Measurements from ENCODE around the gene POU6F2. TPM values are rescaled to one million over a fixed set of nuclear protein-coding genes. Genes with fewer than 3 reads are reported as not detected.

POU6F2 gene
- total RNA-seq, 1 experiment from 2014 or later, result 0.64 TPM

- TF ChIP-seq CTCF (IDR thresholded peaks at IDR 0.05; ENCODE audit: unreplicated experiment), result no peak
- CTCF ChIA-PET, result no interaction called here
- H3K4me1 Mint-ChIP-seq (ENCODE audit: low read depth, unreplicated experiment), result no peaks in the 10 kb centered on the region
- intact Hi-C loops (cut with micrococcal nuclease; ENCODE audit: unreplicated experiment), result no loop called here
- no peaks in the 10 kb centered on the region for H3K9me3 Mint-ChIP-seq (ENCODE audit: low read depth, unreplicated experiment)
- no peak overlapping the region for H3K27ac Mint-ChIP-seq (ENCODE audit: unreplicated experiment)
- no peaks in the 10 kb centered on the region for H3K27me3 Mint-ChIP-seq (ENCODE audit: unreplicated experiment)
- H3K36me3 Mint-ChIP-seq (ENCODE audit: insufficient read depth, unreplicated experiment), result no peaks in the 10 kb centered on the region
- DNase-seq, result no peak
- no peak overlapping the region for H3K4me3 Mint-ChIP-seq (ENCODE audit: low read depth, unreplicated experiment)
- BruUV-seq (replicated peaks), result no TSS peak
These were observed 57.4 kb downstream of the POU6F2 start for GRCh38 chr7:39035156-39035555.

- Mint-ChIP-seq H3K27ac (ENCODE audit: unreplicated experiment) (no peak overlapping the region), H3K27me3 (ENCODE audit: unreplicated experiment) (no peaks in the 10 kb centered on the region), H3K36me3 (ENCODE audit: insufficient read depth, unreplicated experiment) (no peaks in the 10 kb centered on the region), H3K9me3 (ENCODE audit: low read depth, unreplicated experiment) (no peaks in the 10 kb centered on the region), H3K4me3 (ENCODE audit: low read depth, unreplicated experiment) (no peak overlapping the region), H3K4me1 (ENCODE audit: low read depth, unreplicated experiment) (no peaks in the 10 kb centered on the region)
- BruUV-seq (replicated peaks), result no TSS peak
- no peak for DNase-seq
- CTCF ChIA-PET, result interaction anchor here (0.7 kb wide), 1 partner anchor 150 kb away, joined by 3 read pairs; no protein-coding TSS in a partner anchor
- TF ChIP-seq CTCF (IDR thresholded peaks at IDR 0.05; ENCODE audit: unreplicated experiment), result no peak
- intact Hi-C loops (cut with micrococcal nuclease; ENCODE audit: unreplicated experiment), result no loop called here
These were observed 58.2 kb downstream of the POU6F2 start for GRCh38 chr7:39035903-39036302.

GRCh38 chr7:39042670-39043069, 65.0 kb downstream of the POU6F2 start:
- CTCF ChIA-PET, result no interaction called here
- intact Hi-C loops (cut with micrococcal nuclease; ENCODE audit: unreplicated experiment), result no loop called here

GRCh38 chr7:39043531-39043930, 65.8 kb downstream of the POU6F2 start:
- Mint-ChIP-seq H3K27ac (ENCODE audit: unreplicated experiment) (no peak overlapping the region), H3K27me3 (ENCODE audit: unreplicated experiment) (no peaks in the 10 kb centered on the region), H3K4me1 (ENCODE audit: low read depth, unreplicated experiment) (no peaks in the 10 kb centered on the region), H3K4me3 (ENCODE audit: low read depth, unreplicated experiment) (no peak overlapping the region), H3K9me3 (ENCODE audit: low read depth, unreplicated experiment) (no peaks in the 10 kb centered on the region), H3K36me3 (ENCODE audit: insufficient read depth, unreplicated experiment) (no peaks in the 10 kb centered on the region)
- intact Hi-C loops (cut with micrococcal nuclease; ENCODE audit: unreplicated experiment), result no loop called here
- CTCF ChIA-PET, result no interaction called here
- BruUV-seq (replicated peaks), result no TSS peak
- TF ChIP-seq CTCF (IDR thresholded peaks at IDR 0.05; ENCODE audit: unreplicated experiment), result no peak
- DNase-seq, result no peak

More at GRCh38 chr7:39042670-39043069, 65.0 kb downstream of the POU6F2 start:
- BruUV-seq (replicated peaks), result no TSS peak
- H3K9me3 Mint-ChIP-seq (ENCODE audit: low read depth, unreplicated experiment), result no peaks in the 10 kb centered on the region
- no peak overlapping the region for H3K4me3 Mint-ChIP-seq (ENCODE audit: low read depth, unreplicated experiment)
- H3K4me1 Mint-ChIP-seq (ENCODE audit: low read depth, unreplicated experiment), result no peaks in the 10 kb centered on the region
- no peak overlapping the region for H3K27ac Mint-ChIP-seq (ENCODE audit: unreplicated experiment)
- no peaks in the 10 kb centered on the region for H3K27me3 Mint-ChIP-seq (ENCODE audit: unreplicated experiment)
- no peak for TF ChIP-seq CTCF (IDR thresholded peaks at IDR 0.05; ENCODE audit: unreplicated experiment)
- DNase-seq, result no peak
- H3K36me3 Mint-ChIP-seq (ENCODE audit: insufficient read depth, unreplicated experiment), result no peaks in the 10 kb centered on the region
